HG02943 (cell line): ENCODE data around the gene TMEM62.

Experiments
- ATAC-seq: cut with Tn5 transposase; IDR thresholded peaks from one replicate; pipeline ENCODE4 v1.9.1; 2021; ENCODE audit warnings: mild to moderate bottlenecking, low read depth, moderate library complexity; ENCODE audit not compliant: unreplicated experiment

Gene TMEM62

GRCh38 chr15:43226436-43227305 is 93.3 kb downstream of the TMEM62 start:
- ATAC-seq: no peak

GRCh38 chr15:43229977-43230376 is 96.6 kb downstream of the TMEM62 start:
- ATAC-seq: no peak

GRCh38 chr15:43230640-43231115 is 97.3 kb downstream of the TMEM62 start:
- no peak for ATAC-seq

- ATAC-seq: no peak
Measured at GRCh38 chr15:43232289-43232874, 99.0 kb downstream of the TMEM62 start.
